ENCODE results near the gene WRAP53. TPM values are rescaled to one million over a fixed set of nuclear protein-coding genes. Genes with fewer than 3 reads are reported as not detected.

WRAP53 gene
- total and polyA plus RNA-seq, 2 of the 13 experiments (the other 11 are each of a cell fraction or from before 2014, with no cell fraction given): 7.0 to 19.5 TPM

GRCh38 chr17:7686222-7687071, 1.8 kb upstream of the WRAP53 start (continued):
- TF ChIP-seq GLMP (CRISPR knock-in tag; IDR thresholded peaks at IDR 0.05; ENCODE audit: borderline replicate concordance) (no peak), RCOR2 (CRISPR knock-in tag; IDR thresholded peaks at IDR 0.05) (no peak), ZNF768 (CRISPR knock-in tag; IDR thresholded peaks at IDR 0.05) (no peak), ZNF776 (CRISPR knock-in tag; IDR thresholded peaks at IDR 0.05) (0 out of 2 replicates have a peak, but pooled peaks have one; percentile 8), FOXM1 (CRISPR knock-in tag; IDR thresholded peaks at IDR 0.05) (no peak), SNAPC5 (CRISPR knock-in tag; IDR thresholded peaks at IDR 0.05; ENCODE audit: borderline replicate concordance) (0 out of 2 replicates have a peak, but pooled peaks have one; percentile 23), NFKBIZ (CRISPR knock-in tag; IDR thresholded peaks at IDR 0.05) (0 out of 2 replicates have a peak, but pooled peaks have one; percentile 47), MEIS1 (CRISPR knock-in tag; IDR thresholded peaks at IDR 0.05; ENCODE audit: borderline replicate concordance) (0 out of 2 replicates have a peak, but pooled peaks have one; percentile 39), PREB (CRISPR knock-in tag; IDR thresholded peaks at IDR 0.05) (no peak), MTF1 (CRISPR knock-in tag; IDR thresholded peaks at IDR 0.05) (no peak), ZNF430 (CRISPR knock-in tag; IDR thresholded peaks at IDR 0.05) (peak; percentile 26; the same call in 1 of the 2 replicates), PRMT3 (CRISPR knock-in tag; IDR thresholded peaks at IDR 0.05; ENCODE audit: borderline replicate concordance, low read depth) (no peak), POLR2A (IDR thresholded peaks at IDR 0.05; ENCODE audit: insufficient read depth in 1 of 2, low read depth in 2 of 2, low read length in 2 of 2) (peak; percentile 75 to 87), DMTF1 (CRISPR knock-in tag; IDR thresholded peaks at IDR 0.05) (peak; percentile 78; the same call in 1 of the 2 replicates), ONECUT2 (CRISPR knock-in tag; IDR thresholded peaks at IDR 0.05) (no peak), LRRFIP1 (CRISPR knock-in tag; conservative IDR thresholded peaks at IDR 0.05) (no peak), ZNF274 (CRISPR knock-in tag; IDR thresholded peaks at IDR 0.05) (no peak; the same call in 1 of the 2 replicates), POGK (CRISPR knock-in tag; conservative IDR thresholded peaks at IDR 0.05) (no peak), TAF1 (CRISPR knock-in tag; IDR thresholded peaks at IDR 0.05) (peak; percentile 50; the same call in 1 of the 2 replicates), ZNF282 (IDR thresholded peaks at IDR 0.05; ENCODE audit: partially characterized antibody) (no peak)
